Activated CD4-positive, alpha-beta T cell treated with anti-CD3 and anti-CD28 coated beads, Interleukin-2, amount 50 U/mL, for 16 hours (primary cell): ENCODE measurements around the gene ZNRF4.
"Not testable (repeated sequence)": the region's sequence is repeated elsewhere in the genome, so short reads cannot be mapped to it uniquely, and the experiment has no call there.

Experiments used
- DNase-seq: peaks from one replicate; pipeline ENCODE4 v3.0.0-alpha.2; 2020

ZNRF4 gene

GRCh38 chr19:5455367-5456129 lies at the start of gene ZNRF4:
TSS of gene ZNRF4 (plus strand) at chr19:5455417. CDS start at chr19:5455492, 75 bp downstream.
- DNase-seq, result no peak

- not testable (repeated sequence) for DNase-seq
Measured at GRCh38 chr19:5406198-5406597, 49.0 kb upstream of the ZNRF4 start.

DNA sequence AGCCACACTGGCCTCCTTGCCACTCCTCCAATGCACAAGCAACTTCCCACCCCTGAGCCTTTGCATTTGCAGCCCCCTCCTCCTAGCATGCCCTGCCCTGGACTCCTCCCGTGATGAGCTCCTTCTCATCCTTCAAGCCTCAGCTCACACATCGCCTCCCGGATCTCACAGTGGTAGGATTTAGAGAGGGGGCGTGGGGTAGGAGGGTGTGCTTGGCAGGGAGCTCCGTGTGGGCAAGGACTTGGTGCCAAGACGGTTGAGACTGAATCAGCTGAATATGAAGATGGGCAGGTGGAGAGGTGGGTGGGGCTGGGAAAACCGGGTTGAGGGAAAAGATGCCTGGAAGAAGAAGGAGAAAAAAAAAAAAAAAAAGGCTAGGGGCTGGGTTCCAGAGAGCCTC lies 48.4 kb upstream of the ZNRF4 start:
- DNase-seq, result no peak

DNA sequence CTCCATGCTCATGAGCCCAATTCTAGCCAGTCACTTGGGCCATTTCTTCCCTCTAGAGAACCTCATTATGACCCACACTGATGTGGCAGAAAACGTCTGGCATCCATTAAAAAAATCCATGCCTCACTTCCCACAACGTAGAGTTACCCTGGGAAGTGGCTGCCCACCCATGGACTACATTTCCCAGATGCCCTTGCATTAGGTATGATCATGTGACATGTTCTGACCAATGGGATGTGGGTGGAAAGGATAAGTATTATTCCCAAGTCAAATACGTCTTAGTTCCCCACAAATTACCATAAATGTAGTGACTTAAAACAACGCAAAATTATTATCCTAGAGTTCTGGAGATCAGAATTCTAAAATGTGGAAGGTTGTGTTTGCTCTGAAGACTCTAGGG lies 47.9 kb upstream of the ZNRF4 start:
- no peak for DNase-seq

DNA sequence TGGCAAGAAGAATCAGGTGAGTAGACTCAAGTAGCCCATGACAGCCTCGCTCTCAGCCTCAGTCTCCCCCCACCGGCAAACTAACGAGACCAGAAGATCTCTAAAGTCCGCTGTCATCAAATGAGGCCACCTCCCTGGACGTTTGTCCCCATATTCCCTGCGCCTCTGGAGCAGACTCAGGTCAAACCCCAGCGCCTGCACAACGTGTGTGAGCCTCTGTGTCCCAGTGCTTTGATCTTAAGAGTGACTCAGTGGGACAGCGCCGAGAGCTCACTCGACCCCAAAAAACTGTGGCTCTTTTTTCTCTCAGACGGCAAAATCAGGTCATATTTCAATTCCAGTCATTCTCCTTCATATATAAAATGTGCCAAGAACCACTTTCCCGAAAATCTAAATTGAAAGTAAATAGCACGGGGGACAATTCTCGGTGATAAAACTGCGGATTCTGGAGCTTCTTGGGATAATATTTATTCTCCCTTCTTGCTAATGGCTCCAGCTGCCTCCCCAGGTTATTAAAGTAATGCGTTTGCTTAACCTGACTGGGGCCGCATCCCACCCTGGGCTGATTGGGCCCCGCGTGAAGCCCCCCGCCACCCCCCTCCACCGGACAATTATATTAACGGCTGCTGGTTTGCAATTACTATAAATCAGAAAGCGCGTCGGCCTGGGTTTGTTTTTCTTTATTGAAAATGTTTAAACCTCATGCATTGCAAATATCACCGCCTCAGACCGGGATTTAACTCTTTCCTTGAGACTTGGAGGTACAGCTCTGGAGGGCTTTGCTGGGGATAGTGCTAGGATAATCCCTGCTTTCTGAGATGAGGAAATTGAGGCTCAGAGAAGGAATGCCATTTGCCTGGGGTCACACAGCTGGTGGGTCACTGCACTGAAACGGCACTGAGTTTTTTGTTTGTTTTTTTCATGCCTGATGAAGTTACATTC lies 37.5 kb upstream of the ZNRF4 start:
- DNase-seq, result no peak

GRCh38 chr19:5418677-5419076 lies 36.5 kb upstream of the ZNRF4 start:
- no peak for DNase-seq

DNA sequence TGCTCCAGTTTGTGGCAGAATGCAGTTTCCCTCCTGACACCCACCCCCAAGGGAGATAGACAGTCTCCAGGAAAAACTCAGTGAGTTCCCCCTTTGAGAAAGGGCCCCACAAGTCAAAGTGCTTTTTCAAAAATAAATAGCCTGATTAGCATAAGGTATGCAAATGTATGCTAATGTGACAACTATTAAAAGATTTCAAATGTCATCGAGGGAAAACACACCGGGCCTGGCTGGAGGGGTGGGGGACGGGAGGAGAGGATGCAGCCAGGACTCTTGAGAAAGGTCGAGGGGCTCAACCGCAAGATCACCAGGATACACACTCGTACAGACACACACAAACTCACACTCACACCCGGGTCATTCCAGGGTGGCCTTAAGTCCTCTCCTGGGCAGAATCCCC lies 34.3 kb upstream of the ZNRF4 start:
- no peak for DNase-seq

DNA sequence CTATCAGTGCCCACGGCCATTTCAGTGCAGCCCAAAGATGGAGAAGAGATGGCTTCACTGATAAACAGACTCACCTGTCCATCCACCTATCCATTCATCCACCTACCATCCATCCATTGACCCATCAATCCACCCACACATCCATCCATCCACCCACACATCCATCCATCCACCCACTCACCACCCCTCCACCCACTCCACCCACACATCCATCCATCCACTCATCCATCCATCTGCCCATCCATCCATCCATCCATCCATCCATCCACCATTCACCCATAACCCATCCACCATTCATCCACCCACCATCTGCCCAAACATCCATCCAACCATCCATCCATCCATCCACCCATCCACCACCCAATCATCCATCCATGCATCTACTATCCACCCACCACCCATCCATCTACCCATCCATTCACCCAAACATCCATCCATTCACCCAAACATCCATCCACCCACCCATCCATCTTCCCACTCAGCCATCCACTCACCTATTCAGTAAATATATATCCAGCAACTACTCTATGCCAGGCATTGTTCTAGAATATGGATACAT lies 31.6 kb upstream of the ZNRF4 start:
- DNase-seq, result no peak

DNA sequence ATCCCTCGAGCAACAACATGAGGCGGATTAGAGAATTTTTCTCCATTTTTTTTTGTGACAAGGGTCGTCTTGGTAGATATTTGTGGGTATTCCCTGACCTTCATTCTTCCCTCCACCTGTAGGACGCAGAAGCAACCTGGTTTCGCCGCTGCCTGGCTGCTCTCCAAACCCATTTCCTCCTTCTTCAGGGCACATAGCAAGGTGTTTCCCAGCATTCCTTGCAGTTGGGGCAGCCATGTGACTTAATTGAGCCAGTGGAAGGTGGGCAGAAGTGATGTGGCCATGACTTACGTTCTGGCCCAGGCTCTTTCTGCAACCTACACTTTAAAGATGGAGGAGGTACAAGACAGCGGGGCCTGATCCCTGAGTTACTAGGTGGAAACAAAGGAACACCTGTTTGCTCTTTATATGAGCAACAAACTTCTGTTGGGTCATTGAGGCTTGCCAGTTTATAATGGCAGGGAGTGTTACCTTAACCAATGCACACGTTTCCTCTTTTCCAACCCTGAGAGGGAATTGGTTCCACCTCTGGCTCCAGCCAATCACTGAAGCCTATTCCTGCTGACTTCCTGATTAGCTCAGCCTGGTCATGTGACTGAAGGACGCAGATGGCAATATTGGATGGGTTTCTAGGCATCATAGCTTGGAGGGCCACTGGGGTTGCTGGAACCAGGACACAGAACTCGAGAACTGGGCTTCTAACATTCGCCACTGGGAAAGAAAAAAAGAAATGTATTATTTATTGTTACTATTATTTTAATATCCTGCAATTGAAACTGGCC lies 30.8 kb upstream of the ZNRF4 start:
- no peak for DNase-seq

DNA sequence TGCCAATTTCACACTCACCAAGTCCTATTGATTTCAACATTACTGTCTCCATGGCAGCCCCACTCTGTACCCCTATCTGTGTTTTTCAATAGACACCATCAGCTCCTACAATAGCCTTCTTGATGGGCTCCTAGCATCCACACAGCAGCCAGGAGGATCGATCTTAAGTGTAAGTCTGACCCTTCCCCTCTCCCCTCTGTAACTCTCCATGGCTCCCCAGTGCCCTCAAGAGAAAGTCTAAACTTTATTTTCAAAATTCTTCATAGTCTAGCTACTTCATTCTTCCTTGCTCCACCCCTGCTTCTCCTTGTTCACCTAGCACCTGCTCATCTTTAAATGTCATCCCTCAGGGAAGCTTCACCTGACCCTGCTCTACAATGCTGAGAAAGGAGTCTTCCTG lies 30.0 kb upstream of the ZNRF4 start:
- DNase-seq, result no peak

GRCh38 chr19:5430237-5430636 lies 25.0 kb upstream of the ZNRF4 start:
- DNase-seq, result no peak

GRCh38 chr19:5432687-5433086 lies 22.5 kb upstream of the ZNRF4 start:
- no peak for DNase-seq

- DNase-seq, result no peak
Measured at GRCh38 chr19:5434351-5434917, 20.8 kb upstream of the ZNRF4 start.

GRCh38 chr19:5434970-5435641 lies 20.1 kb upstream of the ZNRF4 start:
- DNase-seq, result peak; percentile 41

DNA sequence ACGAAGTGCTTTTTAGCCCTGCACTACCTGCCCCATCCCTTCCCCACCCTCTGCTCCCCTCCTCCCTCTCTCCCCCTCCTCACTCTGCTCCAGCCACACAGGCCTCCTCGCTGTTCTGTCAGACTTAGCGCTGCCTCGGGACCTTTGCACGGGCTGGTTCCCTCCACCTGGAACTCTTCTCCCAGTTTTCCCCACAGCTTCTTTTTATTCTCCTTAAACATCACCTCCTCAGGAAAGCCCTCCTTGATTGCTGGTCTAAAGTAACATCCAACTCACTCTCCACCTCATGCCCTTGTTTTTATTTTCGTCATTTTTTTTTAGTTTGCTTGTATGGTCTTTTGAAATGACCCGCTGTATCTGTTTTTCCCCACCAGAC lies 19.6 kb upstream of the ZNRF4 start:
- no peak for DNase-seq

DNA sequence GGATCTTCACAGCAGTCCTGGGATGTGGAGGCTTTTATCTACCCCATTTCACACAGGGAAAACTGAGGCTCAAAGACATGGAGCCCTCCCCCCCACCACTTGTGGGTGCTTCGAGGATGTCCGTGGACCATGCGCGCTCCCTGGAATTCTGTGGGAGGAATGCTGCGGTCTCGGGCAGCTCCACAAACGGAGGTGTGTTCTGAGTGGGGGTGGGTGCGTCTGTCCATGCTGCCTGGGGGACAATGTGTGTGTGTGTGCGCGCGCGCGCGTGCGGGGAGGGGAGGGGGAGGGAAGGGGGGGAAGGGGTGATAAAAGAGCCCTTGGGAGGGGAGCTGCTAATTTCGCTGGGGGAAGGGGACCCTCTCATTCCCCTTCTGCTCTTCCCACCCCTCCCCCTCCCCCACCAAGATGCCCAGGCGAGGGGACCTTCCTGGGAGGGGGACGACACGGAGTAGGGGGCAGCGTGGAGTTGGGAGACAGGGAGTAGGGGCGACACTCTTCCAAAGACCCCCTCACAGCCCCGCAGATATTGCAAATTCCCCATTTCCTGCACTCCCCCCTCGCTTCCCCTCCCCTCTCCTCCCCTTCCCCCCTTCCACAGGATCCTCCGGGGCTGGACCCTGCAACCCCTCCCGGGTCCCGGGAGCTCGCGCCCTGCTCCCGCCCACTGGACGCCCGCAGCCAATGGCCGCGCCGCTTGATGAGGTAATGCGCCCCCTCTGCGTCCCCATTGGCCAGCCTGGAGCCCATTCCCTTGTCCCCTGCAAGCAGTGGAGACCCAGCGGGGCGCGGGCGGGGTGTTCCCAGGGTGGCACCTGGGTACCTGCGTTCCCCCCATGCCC lies 18.9 kb upstream of the ZNRF4 start:
- no peak for DNase-seq

DNA sequence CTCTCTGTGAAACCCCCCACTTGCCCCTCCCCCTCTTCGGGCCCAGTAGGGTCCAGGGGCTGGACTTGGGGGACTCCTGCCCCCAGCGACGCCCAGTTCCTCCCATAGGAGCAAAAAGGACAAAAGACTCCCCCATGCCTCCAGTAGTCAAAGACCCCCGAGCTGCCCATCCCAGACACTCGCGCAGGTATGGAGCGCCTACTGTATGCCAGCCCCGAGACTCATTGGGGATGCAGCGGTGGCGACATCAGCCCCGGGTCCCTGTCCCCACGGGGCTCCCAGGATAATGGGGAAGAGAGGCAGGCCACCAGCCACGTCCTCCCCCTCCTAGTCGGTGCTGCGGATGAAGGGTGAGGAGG lies 18.3 kb upstream of the ZNRF4 start:
- no peak for DNase-seq

GRCh38 chr19:5438756-5439155 lies 16.5 kb upstream of the ZNRF4 start:
- not testable (repeated sequence) for DNase-seq

- DNase-seq, result no peak
Measured at GRCh38 chr19:5439452-5439851, 15.8 kb upstream of the ZNRF4 start.

- DNase-seq, result no peak
Measured at GRCh38 chr19:5440299-5440698, 14.9 kb upstream of the ZNRF4 start.

DNA sequence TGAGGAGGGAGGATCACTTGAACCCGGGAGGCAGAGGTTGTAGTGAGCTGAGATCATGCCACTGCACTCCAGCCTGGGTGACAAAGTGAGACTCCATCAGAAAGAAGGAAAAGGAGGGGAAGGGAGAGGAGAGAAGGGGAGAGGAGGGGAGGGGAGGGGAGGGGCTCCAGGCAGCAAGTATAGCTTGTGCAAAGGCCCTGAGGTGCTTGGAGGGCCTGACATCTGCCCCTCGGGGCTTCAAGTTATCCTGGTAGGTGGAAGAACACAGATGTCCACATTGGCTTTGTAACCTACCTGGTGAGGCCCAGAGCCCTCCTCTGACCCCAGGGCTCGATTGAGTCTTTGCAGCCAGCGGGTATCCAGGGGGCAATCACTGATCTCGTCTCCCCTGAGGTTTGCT lies 11.5 kb upstream of the ZNRF4 start:
- no peak for DNase-seq
